ENCODE measurements around the gene BFSP2. TPM values are rescaled to one million over a fixed set of nuclear protein-coding genes. Genes with fewer than 3 reads are reported as not detected.

BFSP2 gene
- polyA plus RNA-seq, 1 experiment = not detected

- H3K36me3 ChIP-seq (ENCODE audit: control insufficient read depth, insufficient read depth, low read length) = no peaks in the 10 kb centered on the region
- DNase-seq (ENCODE audit: low read depth) = no peak
- TF ChIP-seq CTCF (IDR thresholded peaks at IDR 0.05; ENCODE audit: insufficient read depth, low read depth, low read length) = no peak
- H3K27me3 ChIP-seq (ENCODE audit: control insufficient read depth, insufficient read depth, low read length) = peaks cover 6% of the 10 kb centered on the region
- H3K4me3 ChIP-seq (ENCODE audit: low read depth, low read length) = no peak overlapping the region
- POLR2A ChIA-PET = no interaction called here
- CTCF ChIA-PET = interaction anchor here (0.6 to 1.1 kb wide), 3 partner anchors 9 to 370 kb away, joined by 3 read pairs; no protein-coding TSS in a partner anchor
Observed at GRCh38 chr3:133503409-133503808, 103.6 kb downstream of the BFSP2 start.

GRCh38 chr3:133504736-133505135 is 104.9 kb downstream of the BFSP2 start:
- H3K27me3 ChIP-seq (ENCODE audit: control insufficient read depth, insufficient read depth, low read length) = peaks cover 6% of the 10 kb centered on the region
- H3K36me3 ChIP-seq (ENCODE audit: control insufficient read depth, insufficient read depth, low read length) = no peaks in the 10 kb centered on the region
- CTCF ChIA-PET = interaction anchor here (1.1 kb wide), 1 partner anchor 10 kb away, joined by 3 read pairs; no protein-coding TSS in a partner anchor
- H3K4me3 ChIP-seq (ENCODE audit: low read depth, low read length) = no peak overlapping the region
- no peak for DNase-seq (ENCODE audit: low read depth)
- no peak for TF ChIP-seq CTCF (IDR thresholded peaks at IDR 0.05; ENCODE audit: insufficient read depth, low read depth, low read length)
- POLR2A ChIA-PET = no interaction called here

GRCh38 chr3:133505813-133506212 is 106.0 kb downstream of the BFSP2 start:
- DNase-seq (ENCODE audit: low read depth) = no peak
- H3K4me3 ChIP-seq (ENCODE audit: low read depth, low read length) = no peak overlapping the region
- TF ChIP-seq CTCF (IDR thresholded peaks at IDR 0.05; ENCODE audit: insufficient read depth, low read depth, low read length) = no peak
- POLR2A ChIA-PET = no interaction called here
- no peaks in the 10 kb centered on the region for H3K36me3 ChIP-seq (ENCODE audit: control insufficient read depth, insufficient read depth, low read length)
- peaks cover 6% of the 10 kb centered on the region for H3K27me3 ChIP-seq (ENCODE audit: control insufficient read depth, insufficient read depth, low read length)
- CTCF ChIA-PET = interaction anchor here (1.2 kb wide), 1 partner anchor 17 kb away, joined by 3 read pairs; no protein-coding TSS in a partner anchor

GRCh38 chr3:133506215-133506901 is 106.5 kb downstream of the BFSP2 start:
- TF ChIP-seq CTCF (IDR thresholded peaks at IDR 0.05; ENCODE audit: insufficient read depth, low read depth, low read length) = no peak
- Histone ChIP-seq H3K36me3 (ENCODE audit: control insufficient read depth, insufficient read depth, low read length) (no peaks in the 10 kb centered on the region), H3K4me3 (ENCODE audit: low read depth, low read length) (no peak overlapping the region), H3K27me3 (ENCODE audit: control insufficient read depth, insufficient read depth, low read length) (peaks cover 4% of the 10 kb centered on the region)
- ChIA-PET POLR2A (no interaction called here), CTCF (interaction anchor here (1.2 kb wide), 1 partner anchor 18 kb away, joined by 3 read pairs; no protein-coding TSS in a partner anchor)
- no peak for DNase-seq (ENCODE audit: low read depth)

GRCh38 chr3:133509488-133509887 is 109.6 kb downstream of the BFSP2 start:
- TF ChIP-seq CTCF (IDR thresholded peaks at IDR 0.05; ENCODE audit: insufficient read depth, low read depth, low read length) = no peak
- Histone ChIP-seq H3K36me3 (ENCODE audit: control insufficient read depth, insufficient read depth, low read length) (no peaks in the 10 kb centered on the region), H3K4me3 (ENCODE audit: low read depth, low read length) (no peak overlapping the region), H3K27me3 (ENCODE audit: control insufficient read depth, insufficient read depth, low read length) (no peaks in the 10 kb centered on the region)
- POLR2A ChIA-PET = no interaction called here
- CTCF ChIA-PET = interaction anchor here (1.1 to 1.3 kb wide), 2 partner anchors 15 to 69 kb away, joined by 4 read pairs; no protein-coding TSS in a partner anchor
- DNase-seq (ENCODE audit: low read depth) = no peak

All from BJ (cell line).